PC-3 (cell line): Measurements from ENCODE around the gene CES4A. TPM values are rescaled to one million over a fixed set of nuclear protein-coding genes. Genes with fewer than 3 reads are reported as not detected.

Source experiments
- ATAC-seq: fragments of 200-7000 bp; cut with Tn5 transposase; 2 replicates; pipeline ENCODE4 v1.9.1; 2020; ENCODE audit warnings: mild to moderate bottlenecking, moderate library complexity
- BruUV-seq: library from RNA; stranded (reverse); fragments of 400-500 nt; replicated peaks from 2 replicates; lab custom pipeline; 2021; lab: Mats Ljungman, UMichigan
- CTCF ChIA-PET: fragments of 300-600 bp; sonication (Branson Sonifier 250); formaldehyde crosslinking; loops from one replicate; lab custom pipeline; 2022; ENCODE audit warnings: antibody characterized with exemption; lab: Charles Lee
- POLR2A ChIA-PET: fragments of 300-600 bp; sonication (Branson Sonifier 250); formaldehyde crosslinking; loops from one replicate; lab custom pipeline; 2022; ENCODE audit warnings: antibody characterized with exemption; ENCODE audit not compliant: unreplicated experiment; lab: Charles Lee
- DNase-seq: peaks from one replicate; pipeline ENCODE4 v3.0.0-alpha.2; 2015
- H2AFZ ChIP-seq: fragments of 300-600 bp; sonication (generic); 2 replicates; pipeline ENCODE4 v1.6.0; 2016; ENCODE audit warnings: antibody characterized with exemption, low read length
- H3F3A ChIP-seq: fragments of 300-600 bp; sonication (generic); one replicate; pipeline ENCODE4 v1.6.0; 2017; ENCODE audit warnings: antibody characterized with exemption, low read length, control low read depth, mild to moderate bottlenecking; ENCODE audit not compliant: unreplicated experiment
- H3K27ac ChIP-seq: fragments of 300-600 bp; sonication (generic); 2 replicates; pipeline ENCODE4 v1.5.1; 2016; ENCODE audit warnings: mild to moderate bottlenecking, low read length
- H3K27me3 ChIP-seq: fragments of 300-600 bp; sonication (generic); 2 replicates; pipeline ENCODE4 v1.6.1; 2016; ENCODE audit warnings: low read length, mixed read lengths
- H3K36me3 ChIP-seq: fragments of 300-600 bp; sonication (generic); 2 replicates; pipeline ENCODE4 v1.6.1; 2016; ENCODE audit warnings: low read depth, mixed run types, low read length, mixed read lengths
- H3K4me1 ChIP-seq: fragments of 300-600 bp; sonication (generic); 2 replicates; pipeline ENCODE4 v1.5.1; 2016; ENCODE audit warnings: low read length; ENCODE audit not compliant: insufficient read depth
- H3K4me2 ChIP-seq: fragments of 300-600 bp; sonication (generic); 2 replicates; pipeline ENCODE4 v1.6.0; 2016; ENCODE audit warnings: low read length
- H3K4me3 ChIP-seq: fragments of 300-600 bp; sonication (generic); 2 replicates; pipeline ENCODE4 v1.5.1; 2016; ENCODE audit warnings: mild to moderate bottlenecking, low read length, mixed read lengths
- H3K79me2 ChIP-seq: fragments of 300-600 bp; sonication (generic); 2 replicates; pipeline ENCODE4 v1.6.1; 2017; ENCODE audit warnings: low read length, mixed read lengths
- H3K9ac ChIP-seq: fragments of 300-600 bp; sonication (generic); 2 replicates; pipeline ENCODE4 v1.6.0; 2016; ENCODE audit warnings: mild to moderate bottlenecking, low read length
- H3K9me2 ChIP-seq: fragments of 300-600 bp; sonication (generic); replicated peaks from 2 replicates; pipeline ENCODE4 v1.6.1; 2016; ENCODE audit warnings: mixed run types, low read length, mixed read lengths
- H3K9me3 ChIP-seq: fragments of 300-600 bp; sonication (generic); 2 replicates; pipeline ENCODE4 v1.6.1; 2016; ENCODE audit warnings: low read length, mixed read lengths
- H4K20me1 ChIP-seq: fragments of 300-600 bp; sonication (generic); 2 replicates; pipeline ENCODE4 v1.6.1; 2016; ENCODE audit warnings: low read length, mixed read lengths
- EZH2 ChIP-seq: fragments of 300-600 bp; sonication (generic); IDR thresholded peaks from one replicate; pipeline ENCODE4 v1.6.1; 2017; ENCODE audit warnings: antibody characterized with exemption, mild to moderate bottlenecking, low read length; ENCODE audit not compliant: unreplicated experiment
- EZH2phosphoT487 ChIP-seq: fragments of 300-600 bp; sonication (generic); IDR thresholded peaks from 2 replicates; pipeline ENCODE4 v1.6.1; 2018; ENCODE audit warnings: mild to moderate bottlenecking, antibody characterized with exemption, low read length, borderline replicate concordance
- intact Hi-C: fragments of 100-400 bp; cut with micrococcal nuclease; formaldehyde crosslinking; loops from 2 replicates; pipeline ENCODE4 v1.9.0; 2023
- total RNA-seq: library from RNA; depleted of rRNA; stranded (reverse); fragments of >200 nt; gene quantifications from 2 replicates; pipeline ENCODE4 v1.2.3, GENCODE V29; 2014
- TF ChIP-seq, protein P1 (sequence below): fragments of 300-600 bp; sonication (generic); conservative IDR thresholded peaks from 2 replicates; pipeline ENCODE4 v1.5.1; 2017; ENCODE audit warnings: antibody characterized with exemption, low read depth, mild to moderate bottlenecking, low read length

Gene CES4A
- total RNA-seq, 1 experiment from 2014 or later = 2.6 TPM

DNA sequence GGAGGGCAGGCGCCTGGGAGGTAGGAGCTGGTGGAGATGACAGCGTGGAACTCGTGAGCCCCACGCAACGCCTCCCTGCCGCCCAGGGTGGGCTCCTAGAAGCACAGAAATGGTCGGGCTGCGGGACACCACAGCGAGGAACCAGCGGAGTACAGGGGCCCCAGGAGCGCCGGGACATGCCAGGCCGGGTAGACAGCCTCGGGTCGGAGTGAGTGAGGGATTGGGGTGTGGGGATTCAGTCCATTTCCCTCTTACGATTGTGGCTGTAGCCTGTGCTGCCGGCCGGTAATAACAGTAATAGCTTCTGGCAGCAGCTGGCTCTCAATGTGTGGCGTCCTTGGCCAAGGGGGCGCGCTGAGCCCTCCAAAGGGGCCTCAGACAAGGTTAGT, 39.6 kb upstream of the CES4A start:
- Histone ChIP-seq H3K9me3 (no peaks in the 10 kb centered on the region), H3F3A (no peaks in the 10 kb centered on the region), H3K36me3 (no peaks in the 10 kb centered on the region), H3K9ac (no peak overlapping the region), H3K4me1 (peaks cover 4% of the 10 kb centered on the region; the same call in 1 of the 2 replicates), H3K79me2 (no peaks in the 10 kb centered on the region), H2AFZ (no peak overlapping the region), H3K4me3 (no peak overlapping the region), H4K20me1 (no peaks in the 10 kb centered on the region), H3K4me2 (peak overlapping the region; percentile 92; the same call in 1 of the 2 replicates), H3K27ac (no peak overlapping the region), H3K9me2 (no peaks in the 10 kb centered on the region), H3K27me3 (no peaks in the 10 kb centered on the region)
- ChIA-PET CTCF (no interaction called here), POLR2A (no interaction called here)
- TF ChIP-seq, protein P1, sequence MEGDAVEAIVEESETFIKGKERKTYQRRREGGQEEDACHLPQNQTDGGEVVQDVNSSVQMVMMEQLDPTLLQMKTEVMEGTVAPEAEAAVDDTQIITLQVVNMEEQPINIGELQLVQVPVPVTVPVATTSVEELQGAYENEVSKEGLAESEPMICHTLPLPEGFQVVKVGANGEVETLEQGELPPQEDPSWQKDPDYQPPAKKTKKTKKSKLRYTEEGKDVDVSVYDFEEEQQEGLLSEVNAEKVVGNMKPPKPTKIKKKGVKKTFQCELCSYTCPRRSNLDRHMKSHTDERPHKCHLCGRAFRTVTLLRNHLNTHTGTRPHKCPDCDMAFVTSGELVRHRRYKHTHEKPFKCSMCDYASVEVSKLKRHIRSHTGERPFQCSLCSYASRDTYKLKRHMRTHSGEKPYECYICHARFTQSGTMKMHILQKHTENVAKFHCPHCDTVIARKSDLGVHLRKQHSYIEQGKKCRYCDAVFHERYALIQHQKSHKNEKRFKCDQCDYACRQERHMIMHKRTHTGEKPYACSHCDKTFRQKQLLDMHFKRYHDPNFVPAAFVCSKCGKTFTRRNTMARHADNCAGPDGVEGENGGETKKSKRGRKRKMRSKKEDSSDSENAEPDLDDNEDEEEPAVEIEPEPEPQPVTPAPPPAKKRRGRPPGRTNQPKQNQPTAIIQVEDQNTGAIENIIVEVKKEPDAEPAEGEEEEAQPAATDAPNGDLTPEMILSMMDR = no peak
- TF ChIP-seq EZH2 (no peak), EZH2phosphoT487 (no peak)
- ATAC-seq (no peak), DNase-seq (no peak)
- BruUV-seq = no TSS peak
- intact Hi-C loops = no loop called here

DNA sequence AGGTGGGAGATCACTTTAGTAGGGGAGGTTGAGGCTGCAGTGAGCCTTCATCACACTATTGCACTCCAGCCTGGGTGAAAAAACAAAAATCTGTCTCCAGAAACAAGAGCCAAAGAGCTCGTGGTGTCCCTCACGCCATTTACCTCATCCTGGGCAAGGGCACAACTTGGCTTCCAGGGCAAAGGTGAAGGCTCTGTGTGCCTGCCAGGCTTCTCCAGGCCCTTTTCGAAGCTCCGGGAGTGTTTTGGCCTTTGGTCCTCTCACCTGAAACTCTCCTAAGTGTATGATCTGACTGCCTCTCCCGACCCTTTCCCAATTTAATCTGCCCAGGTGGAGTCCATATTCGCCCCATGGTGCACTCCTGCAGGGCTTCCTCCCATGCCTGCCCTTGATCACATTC, 38.9 kb upstream of the CES4A start:
- H3K36me3 ChIP-seq = no peaks in the 10 kb centered on the region
- H2AFZ ChIP-seq = no peak overlapping the region
- ChIA-PET CTCF (no interaction called here), POLR2A (no interaction called here)
- H3F3A ChIP-seq = no peaks in the 10 kb centered on the region
- no peak overlapping the region for H3K9ac ChIP-seq
- no peak overlapping the region for H3K27ac ChIP-seq
- H3K4me3 ChIP-seq = no peak overlapping the region
- H3K9me3 ChIP-seq = no peaks in the 10 kb centered on the region
- no peaks in the 10 kb centered on the region for H3K27me3 ChIP-seq
- ATAC-seq (no peak), DNase-seq (no peak)
- no peak overlapping the region for H3K4me2 ChIP-seq
- no peaks in the 10 kb centered on the region for H3K79me2 ChIP-seq
- intact Hi-C loops = no loop called here
- no peaks in the 10 kb centered on the region for H4K20me1 ChIP-seq
- no TSS peak for BruUV-seq
- TF ChIP-seq, protein P1 = no peak
- TF ChIP-seq EZH2phosphoT487 = no peak
- TF ChIP-seq EZH2 = no peak
- no peaks in the 10 kb centered on the region for H3K9me2 ChIP-seq
- H3K4me1 ChIP-seq = peaks cover 4% of the 10 kb centered on the region; the same call in 1 of the 2 replicates

DNA sequence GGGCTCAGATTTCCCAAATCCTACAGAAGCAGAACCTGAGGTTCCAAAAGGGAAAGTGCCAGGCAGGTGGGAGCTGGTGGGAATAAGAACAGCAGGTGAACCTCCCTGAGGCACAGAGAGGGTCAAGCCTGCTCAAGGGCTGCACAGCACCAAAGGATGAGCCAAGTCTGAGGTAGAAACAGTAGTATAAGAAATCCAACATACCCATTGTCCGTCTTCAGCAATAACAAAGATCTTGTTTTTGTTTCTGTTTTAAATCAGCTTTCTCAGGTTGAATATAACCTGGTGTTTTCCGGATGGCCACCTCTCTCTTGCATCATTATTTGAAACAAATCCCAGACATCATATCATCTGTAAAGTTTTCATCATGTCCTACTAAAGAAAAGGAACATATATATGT, 38.0 kb upstream of the CES4A start:
- H3K9me2 ChIP-seq = no peaks in the 10 kb centered on the region
- no peak overlapping the region for H3K9ac ChIP-seq
- H3K9me3 ChIP-seq = no peaks in the 10 kb centered on the region
- no peaks in the 10 kb centered on the region for H4K20me1 ChIP-seq
- no peaks in the 10 kb centered on the region for H3K36me3 ChIP-seq
- no TSS peak for BruUV-seq
- H3K27me3 ChIP-seq = no peaks in the 10 kb centered on the region
- ChIA-PET POLR2A (no interaction called here), CTCF (no interaction called here)
- TF ChIP-seq EZH2 = no peak
- TF ChIP-seq, protein P1 = no peak
- TF ChIP-seq EZH2phosphoT487 = no peak
- H3K27ac ChIP-seq = no peak overlapping the region
- H3K79me2 ChIP-seq = no peaks in the 10 kb centered on the region
- H3K4me2 ChIP-seq = no peak overlapping the region
- no peak for ATAC-seq
- peaks cover 4% of the 10 kb centered on the region; the same call in 1 of the 2 replicates for H3K4me1 ChIP-seq
- no peak overlapping the region for H2AFZ ChIP-seq
- no peak for DNase-seq
- no peaks in the 10 kb centered on the region for H3F3A ChIP-seq
- intact Hi-C loops = loop anchor here (5.0 kb wide), 1 partner anchor 207 kb away; the partner anchor contains the start of genes FBXL8 and TRADD
- H3K4me3 ChIP-seq = no peak overlapping the region
